ENCODE data around the gene LRFN2.

The LRFN2 gene

DNA sequence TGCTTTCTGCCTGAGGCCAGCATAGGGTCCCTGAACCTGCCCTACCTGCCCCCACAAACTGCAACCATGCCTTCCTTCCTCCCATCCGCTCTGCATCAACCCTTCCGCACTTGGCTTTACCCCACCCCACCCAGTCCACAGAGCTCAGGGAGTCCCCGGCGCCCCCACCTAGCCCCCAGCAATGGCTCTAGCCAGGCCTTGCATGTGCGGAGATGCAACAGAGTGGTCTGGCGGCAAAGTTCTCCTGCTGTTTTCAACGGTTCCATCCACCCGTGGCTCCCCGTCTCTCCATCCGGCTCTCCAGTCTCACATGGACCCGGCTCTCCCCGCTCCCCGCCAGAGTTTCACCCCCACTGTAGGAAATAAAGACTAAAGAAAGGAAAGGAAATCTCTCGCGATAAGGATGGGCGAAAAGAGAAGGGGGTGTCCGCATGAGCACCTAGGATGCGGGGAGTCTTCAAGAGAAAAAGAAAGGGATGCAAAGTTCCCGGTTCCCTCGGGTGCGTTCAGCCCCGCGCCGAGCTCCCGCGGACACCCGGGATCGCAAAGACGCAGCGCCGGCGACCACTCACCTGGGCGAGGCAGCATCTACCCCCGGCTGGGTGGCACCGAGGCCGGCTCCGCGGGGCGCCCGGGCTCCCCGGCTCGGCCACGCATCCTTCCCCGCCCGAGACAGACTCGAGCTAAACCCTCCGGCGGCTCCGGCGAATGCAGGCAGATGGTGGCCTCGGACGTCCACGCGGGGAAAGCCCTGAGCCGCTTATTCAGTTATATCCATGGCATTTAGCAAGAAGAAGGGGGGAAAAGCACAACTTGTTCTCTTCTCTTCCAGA, 579 bp downstream of the LRFN2 start:
- no peak for DNase-seq (ENCODE audit: low spot score)

DNA sequence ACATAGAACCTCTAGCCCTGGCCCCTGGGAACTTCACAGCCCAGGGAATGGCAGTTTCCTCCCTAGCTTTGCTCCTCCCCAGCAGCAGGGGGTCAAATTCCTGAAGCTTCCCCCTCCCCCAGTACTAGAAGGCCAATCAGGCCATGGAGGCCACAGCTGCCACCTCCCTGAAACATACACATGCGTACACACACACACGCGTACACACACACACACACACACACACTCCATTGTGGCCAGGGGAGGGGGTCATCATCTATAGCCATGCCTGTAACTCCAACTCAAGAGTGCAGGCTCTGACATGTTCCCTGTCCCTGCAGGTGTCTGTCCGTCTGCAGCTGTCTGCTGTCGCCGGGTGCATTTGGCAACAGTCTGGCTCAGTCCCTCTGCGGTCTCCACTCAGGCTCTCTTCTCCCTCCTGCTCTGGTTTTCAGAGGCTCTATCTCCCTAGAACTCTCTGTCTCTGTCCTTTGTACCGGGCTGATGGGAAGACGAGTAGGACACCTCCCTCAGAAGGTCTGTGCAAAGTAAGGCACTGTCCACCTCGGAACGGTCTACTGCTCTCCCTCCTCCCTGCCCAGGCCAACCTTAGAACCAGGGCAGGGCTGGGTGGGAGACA, 1.4 kb downstream of the LRFN2 start:
- no peak for DNase-seq (ENCODE audit: low spot score)

DNA sequence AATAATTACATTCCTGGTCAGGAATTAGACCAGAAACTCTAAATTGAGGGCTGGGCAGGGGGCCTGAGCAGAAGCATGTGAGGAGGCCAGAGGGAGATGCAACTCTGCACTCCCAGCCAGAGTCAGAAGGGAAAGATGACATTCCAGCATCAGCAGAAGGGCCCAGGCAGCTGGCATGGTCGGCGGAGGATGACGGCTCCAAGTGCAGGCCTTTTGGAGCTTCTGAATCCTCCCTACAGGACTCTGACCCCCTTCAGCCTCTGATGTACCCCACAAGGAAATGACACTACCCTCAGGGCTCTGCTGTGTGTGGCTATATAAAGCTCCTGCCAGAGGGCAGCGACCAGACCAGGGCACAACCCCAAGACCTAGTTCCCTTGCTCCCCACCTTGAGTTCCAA, 1.9 kb downstream of the LRFN2 start:
- DNase-seq (ENCODE audit: low spot score): no peak

DNA sequence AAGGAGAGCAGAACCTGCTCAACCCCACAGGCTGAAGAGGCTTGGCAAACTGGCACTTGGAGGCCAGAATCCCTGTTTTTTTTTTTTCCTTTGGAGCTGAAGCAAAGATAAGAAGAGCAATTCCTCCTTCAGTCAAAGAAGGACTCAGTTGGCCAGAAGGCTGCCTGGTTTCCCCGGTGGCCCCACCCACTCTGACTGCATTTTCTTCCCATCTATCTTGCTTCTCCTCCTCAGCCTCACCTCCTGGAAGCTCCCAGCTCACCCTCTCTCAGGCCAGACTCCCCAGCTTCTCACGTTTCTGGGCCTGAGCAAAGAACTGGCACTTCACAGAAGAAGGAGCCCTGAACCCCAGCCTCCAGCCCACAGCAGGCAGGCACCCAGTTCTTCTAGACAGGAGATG, 2.4 kb downstream of the LRFN2 start:
- DNase-seq (ENCODE audit: low spot score): no peak

DNA sequence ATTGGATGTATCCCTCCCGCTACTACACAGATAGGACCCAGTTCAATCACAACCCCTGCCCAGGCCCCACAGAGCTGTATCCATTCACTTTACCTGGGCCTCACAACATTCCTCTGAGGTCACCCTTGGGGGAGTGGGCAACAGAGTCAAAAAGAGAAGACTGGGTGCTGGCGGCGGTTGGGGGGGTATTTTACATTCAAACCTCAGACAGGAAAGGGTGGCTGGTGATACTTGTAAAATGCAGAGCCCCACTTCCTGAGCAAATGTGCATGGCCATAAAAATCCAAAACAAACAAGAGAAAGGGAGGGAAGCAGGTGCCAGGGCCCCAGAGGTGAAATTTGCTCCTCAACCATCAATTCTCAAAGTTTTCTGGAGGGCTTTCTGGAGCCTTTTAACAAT, 3.5 kb downstream of the LRFN2 start:
- no peak for DNase-seq (ENCODE audit: low spot score)

DNA sequence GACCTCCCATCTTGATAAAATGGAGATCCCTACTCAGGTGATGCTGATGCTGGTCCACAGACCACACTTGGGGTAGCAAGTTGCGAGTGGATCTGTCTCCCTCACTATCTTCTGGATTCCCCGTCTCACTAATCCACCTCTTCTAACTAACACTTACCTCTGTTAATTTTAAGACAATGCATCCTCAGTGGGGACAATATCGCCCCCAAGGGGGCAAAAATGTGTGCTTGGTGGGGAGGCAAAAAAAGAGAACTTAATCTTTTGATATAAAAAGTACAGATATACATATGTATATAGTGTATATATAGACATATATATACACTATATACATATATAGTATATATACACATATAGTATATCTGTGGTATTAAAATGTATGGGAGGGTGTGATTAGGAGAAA, 4.3 kb downstream of the LRFN2 start:
- DNase-seq (ENCODE audit: low spot score): no peak

DNA sequence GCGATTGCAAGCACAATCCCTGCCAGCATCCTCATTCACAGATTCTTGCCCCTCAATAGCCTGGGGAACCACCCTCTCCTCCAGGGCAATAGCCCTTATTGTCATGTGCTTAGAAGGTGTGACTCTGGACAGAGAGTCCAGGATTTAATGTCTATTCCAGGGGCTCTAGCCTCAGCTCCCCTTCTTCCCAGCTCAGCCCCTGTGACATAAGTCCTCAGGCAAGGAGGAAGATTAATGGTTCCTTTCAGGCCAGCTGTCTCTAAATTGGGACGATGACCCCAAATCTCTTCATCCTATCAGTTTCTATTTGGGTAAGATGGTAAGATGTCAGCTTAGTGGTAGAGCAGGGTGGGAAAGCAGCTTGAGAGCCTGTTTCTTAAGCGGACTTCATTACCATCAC, 8.1 kb downstream of the LRFN2 start:
- no peak for DNase-seq (ENCODE audit: low spot score)

DNA sequence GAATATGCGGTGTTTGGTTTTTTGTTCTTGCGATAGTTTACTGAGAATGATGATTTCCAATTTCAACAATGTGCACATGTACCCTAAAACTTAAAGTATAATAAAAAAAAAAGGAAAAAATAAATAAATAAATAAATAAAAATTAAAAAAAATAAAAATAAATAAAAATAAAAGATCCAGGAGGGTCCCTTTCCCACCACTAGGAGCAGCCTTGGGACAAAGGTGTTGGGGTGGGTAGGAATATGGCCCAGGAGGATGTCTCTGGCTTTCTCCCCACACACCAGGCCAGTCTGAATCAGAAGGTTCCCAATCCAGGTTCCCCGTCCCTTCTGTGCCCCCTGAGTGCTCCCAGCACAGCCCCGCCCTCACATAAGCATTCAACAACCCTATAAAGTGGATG, 9.5 kb downstream of the LRFN2 start:
- no peak for DNase-seq (ENCODE audit: low spot score)

DNA sequence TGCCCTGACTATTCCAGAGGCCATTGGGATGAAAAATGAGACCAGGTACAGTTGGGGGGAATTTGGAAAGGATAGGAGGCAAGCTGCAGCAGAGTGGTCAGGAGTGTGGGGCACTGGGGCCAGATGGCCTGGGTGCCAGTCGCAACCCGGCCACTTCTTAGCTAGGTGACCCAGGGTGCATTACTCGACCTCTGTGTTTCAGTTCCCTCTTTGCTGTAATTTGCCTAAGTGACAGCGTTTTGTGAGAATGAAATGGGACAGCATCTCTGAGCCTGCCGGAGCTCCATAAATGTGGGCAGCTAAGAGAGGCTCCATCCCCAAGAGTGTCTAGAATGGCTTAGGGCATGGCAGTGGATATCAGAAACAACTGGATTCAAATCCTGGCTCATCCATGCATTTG, 13.9 kb downstream of the LRFN2 start:
- no peak for DNase-seq (ENCODE audit: low spot score)

DNA sequence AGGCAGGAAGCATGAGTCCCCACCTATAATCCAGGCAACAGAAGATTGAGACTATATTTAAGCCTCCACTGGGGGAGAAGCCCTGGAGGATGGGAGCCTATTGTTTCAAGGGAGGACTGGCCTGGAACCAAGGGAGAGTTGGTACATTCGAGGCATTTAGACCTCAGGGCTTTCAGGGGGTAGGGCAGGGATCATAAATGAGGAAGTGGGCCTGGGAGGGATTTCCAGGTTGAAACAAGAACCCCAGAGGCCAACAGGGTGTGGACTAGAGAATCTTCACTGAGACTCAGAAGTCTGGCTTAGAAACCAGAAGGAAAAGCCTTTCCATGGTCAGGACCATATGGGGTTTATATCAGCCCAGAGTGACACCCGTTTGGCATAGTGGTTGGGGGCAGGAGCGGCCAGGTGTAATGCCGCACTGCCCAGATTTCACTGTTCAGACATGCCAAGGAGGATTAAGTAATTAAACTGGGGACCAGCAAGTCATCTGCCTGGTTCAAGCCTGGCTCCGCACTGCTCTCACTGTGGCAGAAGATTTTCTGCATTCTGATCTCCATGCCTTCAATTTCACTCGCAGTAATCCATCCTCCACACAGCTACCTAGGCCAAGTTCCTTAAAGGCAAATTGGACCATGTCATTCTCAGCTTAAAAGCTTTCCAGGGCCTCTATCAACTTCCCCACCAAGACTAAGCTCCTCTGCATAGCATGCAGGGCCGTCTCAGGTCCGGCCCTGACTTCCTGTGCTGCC, 17.8 kb downstream of the LRFN2 start:
- DNase-seq (ENCODE audit: low spot score): no peak

DNA sequence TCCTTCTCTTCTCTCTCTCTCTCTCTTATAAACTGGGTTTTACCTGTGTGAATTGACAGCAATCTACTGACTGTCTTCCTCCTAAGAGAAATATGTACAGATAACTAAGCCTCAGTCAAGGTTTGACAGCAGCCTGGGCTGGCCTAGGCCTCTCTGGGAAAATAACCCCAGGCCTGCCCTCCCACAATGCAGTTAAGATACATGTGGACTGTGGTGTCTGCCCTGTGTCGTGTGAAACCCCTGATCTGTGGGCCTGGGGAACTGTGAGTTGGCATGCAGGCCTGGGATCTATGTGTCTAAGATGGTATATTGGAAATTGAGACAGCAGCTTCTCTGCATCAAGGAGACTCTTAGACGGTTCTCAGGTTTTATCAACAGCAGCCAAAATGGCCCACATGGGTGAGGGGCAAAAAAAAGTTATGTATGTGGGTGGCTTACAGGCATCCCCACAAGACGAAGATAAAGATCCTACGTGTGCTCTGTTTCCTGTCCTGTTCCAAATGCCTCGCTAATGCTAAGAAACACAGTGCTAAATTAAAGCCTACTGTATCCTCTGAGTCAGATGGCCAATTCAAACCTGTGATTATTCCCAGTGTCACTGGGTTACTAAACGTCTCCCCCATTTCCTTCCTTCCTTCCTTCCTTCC, 19.0 kb downstream of the LRFN2 start:
- DNase-seq (ENCODE audit: low spot score): no peak

DNA sequence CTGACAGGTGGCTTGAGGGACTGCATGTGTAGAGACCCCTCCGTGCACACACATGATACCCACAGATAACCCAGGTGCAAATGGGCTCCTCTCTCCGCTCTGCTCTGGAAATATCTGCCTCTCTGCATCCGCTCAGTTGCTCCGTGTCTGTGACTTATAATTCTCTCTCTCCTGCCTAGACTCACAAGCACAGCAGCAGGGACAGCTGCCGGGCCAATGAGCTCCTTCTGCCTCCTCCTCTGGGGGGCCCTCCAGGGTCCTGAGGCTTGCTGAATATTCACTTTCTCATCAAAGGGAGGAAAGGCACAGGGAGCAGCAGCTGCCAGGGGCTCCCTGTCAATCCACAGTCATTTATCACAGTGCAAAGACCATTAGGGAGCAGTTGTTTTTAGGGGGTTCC, 24.1 kb downstream of the LRFN2 start:
- no peak for DNase-seq (ENCODE audit: low spot score)

DNA sequence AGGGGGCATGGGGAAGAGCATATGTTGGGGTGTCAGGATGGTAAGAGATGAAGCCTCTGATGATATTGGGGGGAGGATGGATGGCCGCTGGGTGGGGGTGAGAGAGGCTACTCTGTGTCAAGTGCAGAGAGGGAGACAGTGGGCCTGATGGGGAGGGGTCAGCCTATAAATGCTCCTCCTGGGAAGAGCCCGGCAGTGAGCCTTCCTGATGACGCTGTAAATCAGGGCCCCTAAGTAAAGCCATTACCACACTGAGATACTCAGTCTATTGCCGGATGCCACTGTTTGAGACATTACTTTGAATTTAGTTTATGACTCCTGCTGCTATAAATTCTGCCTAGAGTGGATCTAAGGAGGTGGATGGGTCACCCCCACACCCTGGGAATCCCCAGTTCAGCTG, 28.1 kb downstream of the LRFN2 start:
- DNase-seq (ENCODE audit: low spot score): no peak

DNA sequence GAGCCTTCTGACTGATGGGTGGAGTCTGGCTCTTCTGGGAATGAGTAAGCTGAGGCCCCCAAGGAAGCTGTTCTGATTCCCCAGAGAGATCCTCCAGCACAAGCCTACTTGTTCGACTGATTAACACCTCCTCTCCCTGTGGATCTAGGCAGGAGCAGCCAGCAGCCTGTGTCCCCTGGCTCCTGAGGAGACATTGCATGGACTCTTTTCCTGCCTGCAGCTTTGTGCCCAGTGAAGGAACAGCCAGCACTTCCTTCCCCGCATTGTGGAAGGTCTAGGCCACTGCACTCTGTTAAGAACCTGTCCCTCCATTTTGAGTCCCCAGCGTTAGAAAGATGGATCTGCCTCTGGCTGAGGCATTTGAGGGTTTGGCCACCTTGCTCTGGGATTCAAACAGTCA, 29.1 kb downstream of the LRFN2 start:
- no peak for DNase-seq (ENCODE audit: low spot score)

DNA sequence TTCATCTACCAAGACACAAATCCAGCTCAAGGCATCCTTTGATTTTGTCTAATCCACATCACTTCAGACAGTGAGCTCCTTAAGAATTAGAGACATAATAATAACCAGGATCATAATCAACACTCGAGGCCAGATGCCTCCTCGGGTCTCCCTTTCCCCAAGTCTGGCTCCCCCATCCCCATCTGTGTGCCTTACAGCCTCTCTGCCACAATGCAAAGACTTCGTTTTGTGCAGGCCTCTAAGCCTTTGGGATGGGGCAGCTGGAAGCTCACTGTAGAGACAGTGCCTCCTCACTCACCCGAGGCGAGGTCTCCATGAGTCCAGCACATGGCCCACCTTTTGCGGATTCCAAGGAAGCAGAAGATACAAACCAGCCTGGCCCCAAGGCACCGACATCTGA, 30.3 kb downstream of the LRFN2 start:
- DNase-seq (ENCODE audit: low spot score): no peak

DNA sequence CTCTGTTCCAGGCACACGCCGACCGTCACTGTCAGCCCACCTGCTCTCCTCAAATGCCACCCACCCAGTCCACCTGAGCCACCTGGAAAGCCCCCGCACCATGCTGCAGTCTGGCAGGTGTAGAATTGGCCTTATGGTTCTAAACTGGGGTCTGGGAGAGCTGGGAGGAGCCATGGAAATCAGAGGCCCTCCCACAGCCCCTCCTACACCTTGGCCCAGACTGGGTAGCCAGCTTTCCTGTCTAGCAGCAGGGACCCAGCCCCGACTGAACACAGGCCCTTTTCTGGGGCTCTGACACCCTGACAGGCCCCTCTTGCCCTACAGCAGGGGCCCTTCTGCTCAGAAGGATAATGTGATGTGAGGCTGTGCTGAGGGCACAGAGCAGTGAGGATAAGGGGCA, 31.1 kb downstream of the LRFN2 start:
- DNase-seq (ENCODE audit: low spot score): no peak

DNA sequence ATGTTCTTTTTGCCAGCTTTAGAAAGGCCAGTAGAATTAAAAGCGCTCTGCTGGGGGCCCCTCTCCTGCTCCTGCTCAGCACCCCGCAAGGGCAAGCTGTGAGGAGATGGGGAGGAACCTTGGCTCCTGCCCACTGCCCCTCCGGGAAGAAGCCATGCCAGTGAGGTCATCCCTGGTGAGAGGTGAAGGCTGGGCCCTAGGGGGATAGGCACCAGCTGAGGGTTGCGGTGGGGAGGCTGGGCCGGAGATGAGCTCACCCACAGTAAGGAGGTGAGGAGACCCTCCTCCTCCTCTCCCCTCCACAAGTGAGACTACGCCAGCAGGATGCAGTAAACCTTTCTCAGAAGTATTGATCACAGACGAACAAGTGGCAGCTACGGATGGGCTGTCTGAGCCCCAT, 32.1 kb downstream of the LRFN2 start:
- DNase-seq (ENCODE audit: low spot score): no peak

DNA sequence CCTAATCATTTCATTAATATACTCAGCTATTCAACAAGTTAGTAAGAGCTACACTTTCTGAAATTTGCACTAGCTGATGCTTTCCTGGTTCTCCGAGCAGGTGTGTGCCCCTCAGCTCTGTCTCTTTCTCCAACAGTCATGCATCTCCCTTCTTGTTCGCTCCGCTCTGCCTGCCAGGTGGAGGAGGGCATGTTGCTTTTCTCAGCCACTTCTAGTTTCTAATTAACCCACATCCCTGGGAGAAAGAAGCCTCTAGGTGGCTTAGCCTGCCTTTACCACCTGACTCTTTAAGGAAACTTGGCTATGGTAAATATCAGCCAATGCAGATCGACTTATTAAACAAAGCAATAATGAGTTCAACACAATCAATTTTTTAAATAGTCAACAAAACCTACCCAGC, 34.2 kb downstream of the LRFN2 start:
- no peak for DNase-seq (ENCODE audit: low spot score)

DNA sequence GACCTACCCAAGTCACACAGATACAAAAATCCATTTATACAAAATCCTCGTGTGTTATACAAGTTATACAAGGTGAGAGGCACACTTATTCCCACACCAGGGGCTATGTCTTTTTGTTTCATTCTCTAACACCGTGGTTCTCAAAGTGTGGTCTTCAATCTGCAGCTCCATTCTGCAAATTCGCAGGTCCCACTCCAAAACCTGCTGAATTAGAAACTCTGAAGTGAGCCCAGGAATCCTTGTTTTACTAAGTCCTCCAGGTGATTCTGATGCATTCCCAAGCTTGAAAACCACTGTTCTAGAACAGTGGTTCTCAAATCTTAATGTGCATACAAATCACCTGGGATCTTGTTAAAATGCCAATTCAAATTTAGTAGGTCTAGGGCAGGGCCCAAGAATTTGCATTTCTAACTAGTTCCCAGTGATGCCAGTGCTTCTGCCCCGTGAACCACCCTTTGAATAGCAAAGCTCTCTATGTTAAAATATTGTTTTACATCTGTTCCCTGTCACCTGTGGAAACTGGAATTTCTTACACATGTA, 35.1 kb downstream of the LRFN2 start:
- DNase-seq (ENCODE audit: low spot score): no peak

DNA sequence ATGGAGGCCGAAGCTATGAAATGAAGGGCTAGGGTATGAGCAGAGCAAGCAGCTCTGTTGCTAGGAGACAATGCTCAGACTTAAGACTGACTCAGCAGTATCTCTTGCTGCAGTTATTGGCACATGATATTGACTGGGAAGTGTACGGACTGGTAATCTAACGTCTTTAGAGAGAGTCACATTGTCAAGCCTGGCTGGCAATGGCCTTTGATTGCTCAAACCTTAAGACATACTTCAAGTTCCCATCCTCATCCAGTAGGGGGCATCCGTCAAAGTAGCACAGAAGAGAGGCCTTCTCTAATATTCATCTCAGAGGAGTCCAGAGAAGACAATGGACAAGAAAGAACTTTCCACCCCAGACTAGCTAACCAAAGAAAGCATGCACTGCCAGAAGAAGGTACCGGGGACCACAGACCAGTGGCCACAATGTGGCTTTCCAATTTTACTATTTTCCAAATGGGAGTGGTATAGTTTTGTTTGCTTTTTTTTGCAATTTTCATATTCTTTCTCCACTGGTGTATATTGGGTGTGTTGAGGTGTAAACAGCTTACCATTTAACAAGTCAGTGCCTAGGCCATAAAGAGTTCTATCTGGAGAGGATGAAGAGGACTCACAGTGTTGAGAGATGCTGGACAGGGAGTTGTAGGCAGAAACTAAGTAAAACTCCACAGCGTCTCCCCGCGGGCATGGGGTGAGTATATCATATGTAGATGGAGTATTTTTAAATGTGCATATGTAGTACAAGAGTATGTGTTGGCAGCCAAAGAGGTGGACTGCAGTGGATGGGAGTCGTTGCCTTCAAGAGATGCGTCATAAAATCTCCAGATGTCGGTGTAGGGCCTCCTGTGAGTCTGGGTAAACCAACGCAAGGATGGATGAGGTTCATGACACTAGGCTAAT, 36.7 kb downstream of the LRFN2 start:
- DNase-seq (ENCODE audit: low spot score): peak; percentile 19

DNA sequence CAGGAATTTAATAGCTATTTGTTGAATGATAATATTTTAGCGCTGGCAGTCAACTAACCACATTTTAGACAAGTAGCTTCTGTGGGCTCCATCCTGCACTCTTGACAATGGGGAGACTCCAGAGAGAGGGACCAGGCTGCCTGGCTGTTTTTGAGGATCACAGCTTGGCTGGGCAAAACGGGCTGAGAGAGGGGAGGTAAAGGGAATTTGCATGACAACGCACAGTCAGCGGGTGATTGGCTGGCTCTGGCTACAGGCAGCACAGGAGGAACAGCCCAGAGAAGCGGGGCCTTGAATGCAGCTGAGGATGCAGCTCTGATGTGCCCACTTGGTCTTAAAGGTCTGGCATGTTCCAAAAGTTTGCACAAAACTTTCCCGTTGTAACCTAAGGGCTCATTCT, 41.2 kb downstream of the LRFN2 start:
- DNase-seq (ENCODE audit: low spot score): no peak

Data from LoVo (cell line).